ENCODE results near the gene TANK. TPM values are rescaled to one million over a fixed set of nuclear protein-coding genes. Genes with fewer than 3 reads are reported as not detected.

The TANK gene
- total and polyA plus RNA-seq, 2 experiments from 2014 or later, result 27.7 to 35.4 TPM

DNA sequence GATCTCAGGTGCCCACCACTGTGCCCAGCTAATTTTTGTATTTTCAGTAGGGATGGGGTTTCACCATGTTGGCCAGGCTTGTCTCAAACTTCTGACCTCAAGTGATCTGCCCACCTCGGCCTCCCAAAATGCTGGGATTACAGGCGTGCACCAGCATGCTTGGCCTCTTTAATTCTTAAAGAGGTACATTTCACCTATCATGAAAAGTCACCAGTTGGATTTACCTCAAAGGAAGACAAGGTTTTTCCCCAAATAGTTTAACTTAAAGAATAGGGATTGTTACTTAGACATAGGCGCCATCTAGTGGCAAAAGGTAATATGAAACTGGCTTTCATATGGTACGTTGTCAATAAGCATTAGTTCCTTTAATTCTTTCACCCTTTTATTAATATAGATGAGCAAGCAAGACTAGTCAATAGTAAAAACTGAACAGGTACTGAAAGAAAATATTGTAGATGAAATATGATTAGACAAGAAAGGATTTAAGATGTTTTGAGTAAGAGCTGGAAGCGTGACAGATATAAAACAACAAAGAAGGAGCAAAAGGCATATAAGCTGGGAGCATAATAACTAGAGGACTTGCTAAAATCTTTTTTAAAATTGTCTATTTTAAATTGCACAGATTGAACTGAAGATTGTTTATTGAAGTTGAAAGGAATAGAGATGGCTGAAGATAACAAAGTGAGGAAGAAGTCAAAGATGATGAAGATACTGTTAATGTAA lies 113.0 kb downstream of the TANK start:
- H3K4me3 Mint-ChIP-seq, result no peak overlapping the region
- H3K4me1 Mint-ChIP-seq, result no peaks in the 10 kb centered on the region
- no peak overlapping the region for H3K4me2 ChIP-seq
- ATAC-seq, result peak; percentile 38; the same call in 2 of the 3 replicates
- no peak overlapping the region for H3K27ac Mint-ChIP-seq
- peaks cover 6% of the 10 kb centered on the region; the same call in 1 of the 2 replicates for H3K36me3 ChIP-seq (ENCODE audit: insufficient read depth)
- peak; percentile 94 for DNase-seq (ENCODE audit: low spot score)
- H3F3A ChIP-seq (replicated peaks; ENCODE audit: low read depth), result no peaks in the 10 kb centered on the region
- H3K27ac ChIP-seq (ENCODE audit: low read depth), result no peak overlapping the region
- no peak overlapping the region for H2AFZ ChIP-seq
- H3K9me3 Mint-ChIP-seq, result peaks cover 13% of the 10 kb centered on the region
- H3K79me2 ChIP-seq (replicated peaks; ENCODE audit: insufficient read depth), result no peaks in the 10 kb centered on the region
- H4K20me1 ChIP-seq (replicated peaks; ENCODE audit: insufficient read depth), result no peaks in the 10 kb centered on the region
- TF ChIP-seq, protein P1, sequence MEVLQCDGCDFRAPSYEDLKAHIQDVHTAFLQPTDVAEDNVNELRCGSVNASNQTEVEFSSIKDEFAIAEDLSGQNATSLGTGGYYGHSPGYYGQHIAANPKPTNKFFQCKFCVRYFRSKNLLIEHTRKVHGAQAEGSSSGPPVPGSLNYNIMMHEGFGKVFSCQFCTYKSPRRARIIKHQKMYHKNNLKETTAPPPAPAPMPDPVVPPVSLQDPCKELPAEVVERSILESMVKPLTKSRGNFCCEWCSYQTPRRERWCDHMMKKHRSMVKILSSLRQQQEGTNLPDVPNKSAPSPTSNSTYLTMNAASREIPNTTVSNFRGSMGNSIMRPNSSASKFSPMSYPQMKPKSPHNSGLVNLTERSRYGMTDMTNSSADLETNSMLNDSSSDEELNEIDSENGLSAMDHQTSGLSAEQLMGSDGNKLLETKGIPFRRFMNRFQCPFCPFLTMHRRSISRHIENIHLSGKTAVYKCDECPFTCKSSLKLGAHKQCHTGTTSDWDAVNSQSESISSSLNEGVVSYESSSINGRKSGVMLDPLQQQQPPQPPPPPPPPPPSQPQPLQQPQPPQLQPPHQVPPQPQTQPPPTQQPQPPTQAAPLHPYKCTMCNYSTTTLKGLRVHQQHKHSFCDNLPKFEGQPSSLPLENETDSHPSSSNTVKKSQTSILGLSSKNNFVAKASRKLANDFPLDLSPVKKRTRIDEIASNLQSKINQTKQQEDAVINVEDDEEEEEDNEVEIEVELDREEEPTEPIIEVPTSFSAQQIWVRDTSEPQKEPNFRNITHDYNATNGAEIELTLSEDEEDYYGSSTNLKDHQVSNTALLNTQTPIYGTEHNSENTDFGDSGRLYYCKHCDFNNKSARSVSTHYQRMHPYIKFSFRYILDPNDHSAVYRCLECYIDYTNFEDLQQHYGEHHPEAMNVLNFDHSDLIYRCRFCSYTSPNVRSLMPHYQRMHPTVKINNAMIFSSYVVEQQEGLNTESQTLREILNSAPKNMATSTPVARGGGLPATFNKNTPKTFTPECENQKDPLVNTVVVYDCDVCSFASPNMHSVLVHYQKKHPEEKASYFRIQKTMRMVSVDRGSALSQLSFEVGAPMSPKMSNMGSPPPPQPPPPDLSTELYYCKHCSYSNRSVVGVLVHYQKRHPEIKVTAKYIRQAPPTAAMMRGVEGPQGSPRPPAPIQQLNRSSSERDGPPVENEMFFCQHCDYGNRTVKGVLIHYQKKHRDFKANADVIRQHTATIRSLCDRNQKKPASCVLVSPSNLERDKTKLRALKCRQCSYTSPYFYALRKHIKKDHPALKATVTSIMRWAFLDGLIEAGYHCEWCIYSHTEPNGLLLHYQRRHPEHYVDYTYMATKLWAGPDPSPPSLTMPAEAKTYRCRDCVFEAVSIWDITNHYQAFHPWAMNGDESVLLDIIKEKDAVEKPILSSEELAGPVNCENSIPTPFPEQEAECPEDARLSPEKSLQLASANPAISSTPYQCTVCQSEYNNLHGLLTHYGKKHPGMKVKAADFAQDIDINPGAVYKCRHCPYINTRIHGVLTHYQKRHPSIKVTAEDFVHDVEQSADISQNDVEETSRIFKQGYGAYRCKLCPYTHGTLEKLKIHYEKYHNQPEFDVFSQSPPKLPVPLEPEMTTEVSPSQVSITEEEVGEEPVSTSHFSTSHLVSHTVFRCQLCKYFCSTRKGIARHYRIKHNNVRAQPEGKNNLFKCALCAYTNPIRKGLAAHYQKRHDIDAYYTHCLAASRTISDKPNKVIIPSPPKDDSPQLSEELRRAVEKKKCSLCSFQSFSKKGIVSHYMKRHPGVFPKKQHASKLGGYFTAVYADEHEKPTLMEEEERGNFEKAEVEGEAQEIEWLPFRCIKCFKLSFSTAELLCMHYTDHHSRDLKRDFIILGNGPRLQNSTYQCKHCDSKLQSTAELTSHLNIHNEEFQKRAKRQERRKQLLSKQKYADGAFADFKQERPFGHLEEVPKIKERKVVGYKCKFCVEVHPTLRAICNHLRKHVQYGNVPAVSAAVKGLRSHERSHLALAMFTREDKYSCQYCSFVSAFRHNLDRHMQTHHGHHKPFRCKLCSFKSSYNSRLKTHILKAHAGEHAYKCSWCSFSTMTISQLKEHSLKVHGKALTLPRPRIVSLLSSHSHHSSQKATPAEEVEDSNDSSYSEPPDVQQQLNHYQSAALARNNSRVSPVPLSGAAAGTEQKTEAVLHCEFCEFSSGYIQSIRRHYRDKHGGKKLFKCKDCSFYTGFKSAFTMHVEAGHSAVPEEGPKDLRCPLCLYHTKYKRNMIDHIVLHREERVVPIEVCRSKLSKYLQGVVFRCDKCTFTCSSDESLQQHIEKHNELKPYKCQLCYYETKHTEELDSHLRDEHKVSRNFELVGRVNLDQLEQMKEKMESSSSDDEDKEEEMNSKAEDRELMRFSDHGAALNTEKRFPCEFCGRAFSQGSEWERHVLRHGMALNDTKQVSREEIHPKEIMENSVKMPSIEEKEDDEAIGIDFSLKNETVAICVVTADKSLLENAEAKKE (CRISPR knock-in tag; IDR thresholded peaks at IDR 0.05), result no peak
- TF ChIP-seq POLR2AphosphoS5 (IDR thresholded peaks at IDR 0.05; ENCODE audit: low read depth) (no peak), CREB1 (CRISPR knock-in tag; IDR thresholded peaks at IDR 0.05; ENCODE audit: low read depth) (no peak), EZH2 (IDR thresholded peaks at IDR 0.05; ENCODE audit: low read depth, unreplicated experiment) (no peak), NANOG (IDR thresholded peaks at IDR 0.05; ENCODE audit: borderline replicate concordance) (no peak), ZNF114 (CRISPR knock-in tag; IDR thresholded peaks at IDR 0.05) (no peak)
- TF ChIP-seq, protein P2, sequence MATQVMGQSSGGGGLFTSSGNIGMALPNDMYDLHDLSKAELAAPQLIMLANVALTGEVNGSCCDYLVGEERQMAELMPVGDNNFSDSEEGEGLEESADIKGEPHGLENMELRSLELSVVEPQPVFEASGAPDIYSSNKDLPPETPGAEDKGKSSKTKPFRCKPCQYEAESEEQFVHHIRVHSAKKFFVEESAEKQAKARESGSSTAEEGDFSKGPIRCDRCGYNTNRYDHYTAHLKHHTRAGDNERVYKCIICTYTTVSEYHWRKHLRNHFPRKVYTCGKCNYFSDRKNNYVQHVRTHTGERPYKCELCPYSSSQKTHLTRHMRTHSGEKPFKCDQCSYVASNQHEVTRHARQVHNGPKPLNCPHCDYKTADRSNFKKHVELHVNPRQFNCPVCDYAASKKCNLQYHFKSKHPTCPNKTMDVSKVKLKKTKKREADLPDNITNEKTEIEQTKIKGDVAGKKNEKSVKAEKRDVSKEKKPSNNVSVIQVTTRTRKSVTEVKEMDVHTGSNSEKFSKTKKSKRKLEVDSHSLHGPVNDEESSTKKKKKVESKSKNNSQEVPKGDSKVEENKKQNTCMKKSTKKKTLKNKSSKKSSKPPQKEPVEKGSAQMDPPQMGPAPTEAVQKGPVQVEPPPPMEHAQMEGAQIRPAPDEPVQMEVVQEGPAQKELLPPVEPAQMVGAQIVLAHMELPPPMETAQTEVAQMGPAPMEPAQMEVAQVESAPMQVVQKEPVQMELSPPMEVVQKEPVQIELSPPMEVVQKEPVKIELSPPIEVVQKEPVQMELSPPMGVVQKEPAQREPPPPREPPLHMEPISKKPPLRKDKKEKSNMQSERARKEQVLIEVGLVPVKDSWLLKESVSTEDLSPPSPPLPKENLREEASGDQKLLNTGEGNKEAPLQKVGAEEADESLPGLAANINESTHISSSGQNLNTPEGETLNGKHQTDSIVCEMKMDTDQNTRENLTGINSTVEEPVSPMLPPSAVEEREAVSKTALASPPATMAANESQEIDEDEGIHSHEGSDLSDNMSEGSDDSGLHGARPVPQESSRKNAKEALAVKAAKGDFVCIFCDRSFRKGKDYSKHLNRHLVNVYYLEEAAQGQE (IDR thresholded peaks at IDR 0.05; ENCODE audit: unreplicated experiment), result no peak
- TF ChIP-seq, protein P3, sequence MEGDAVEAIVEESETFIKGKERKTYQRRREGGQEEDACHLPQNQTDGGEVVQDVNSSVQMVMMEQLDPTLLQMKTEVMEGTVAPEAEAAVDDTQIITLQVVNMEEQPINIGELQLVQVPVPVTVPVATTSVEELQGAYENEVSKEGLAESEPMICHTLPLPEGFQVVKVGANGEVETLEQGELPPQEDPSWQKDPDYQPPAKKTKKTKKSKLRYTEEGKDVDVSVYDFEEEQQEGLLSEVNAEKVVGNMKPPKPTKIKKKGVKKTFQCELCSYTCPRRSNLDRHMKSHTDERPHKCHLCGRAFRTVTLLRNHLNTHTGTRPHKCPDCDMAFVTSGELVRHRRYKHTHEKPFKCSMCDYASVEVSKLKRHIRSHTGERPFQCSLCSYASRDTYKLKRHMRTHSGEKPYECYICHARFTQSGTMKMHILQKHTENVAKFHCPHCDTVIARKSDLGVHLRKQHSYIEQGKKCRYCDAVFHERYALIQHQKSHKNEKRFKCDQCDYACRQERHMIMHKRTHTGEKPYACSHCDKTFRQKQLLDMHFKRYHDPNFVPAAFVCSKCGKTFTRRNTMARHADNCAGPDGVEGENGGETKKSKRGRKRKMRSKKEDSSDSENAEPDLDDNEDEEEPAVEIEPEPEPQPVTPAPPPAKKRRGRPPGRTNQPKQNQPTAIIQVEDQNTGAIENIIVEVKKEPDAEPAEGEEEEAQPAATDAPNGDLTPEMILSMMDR (conservative IDR thresholded peaks at IDR 0.05; ENCODE audit: low read depth in 2 of 2), result peak; percentile 72 to 91
- TF ChIP-seq, protein P4, sequence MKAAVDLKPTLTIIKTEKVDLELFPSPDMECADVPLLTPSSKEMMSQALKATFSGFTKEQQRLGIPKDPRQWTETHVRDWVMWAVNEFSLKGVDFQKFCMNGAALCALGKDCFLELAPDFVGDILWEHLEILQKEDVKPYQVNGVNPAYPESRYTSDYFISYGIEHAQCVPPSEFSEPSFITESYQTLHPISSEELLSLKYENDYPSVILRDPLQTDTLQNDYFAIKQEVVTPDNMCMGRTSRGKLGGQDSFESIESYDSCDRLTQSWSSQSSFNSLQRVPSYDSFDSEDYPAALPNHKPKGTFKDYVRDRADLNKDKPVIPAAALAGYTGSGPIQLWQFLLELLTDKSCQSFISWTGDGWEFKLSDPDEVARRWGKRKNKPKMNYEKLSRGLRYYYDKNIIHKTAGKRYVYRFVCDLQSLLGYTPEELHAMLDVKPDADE (IDR thresholded peaks at IDR 0.05), result no peak
- H3K4me3 ChIP-seq, result no peak overlapping the region
- no peaks in the 10 kb centered on the region for H3K27me3 ChIP-seq (ENCODE audit: insufficient read depth)
- no peaks in the 10 kb centered on the region for H3K27me3 Mint-ChIP-seq (ENCODE audit: insufficient read depth, low read depth, poor library complexity)
- H3K36me3 Mint-ChIP-seq (ENCODE audit: low read depth), result peaks cover 9% of the 10 kb centered on the region; the same call in 2 of the 3 replicates
- H3K9me2 ChIP-seq (ENCODE audit: insufficient read depth), result no peaks in the 10 kb centered on the region
- no peaks in the 10 kb centered on the region for H3K4me1 ChIP-seq (ENCODE audit: insufficient read depth)
